DMS53 treated with DMSO at 0.1 percent for 48 hours (cell line): ENCODE data around the gene AFTPH.

ENCODE experiments used
- DNase-seq: peaks from one replicate; lab custom pipeline; 2025; ENCODE audit not compliant: unreplicated experiment; lab: John Stamatoyannopoulos, UW

The AFTPH gene

GRCh38 chr2:64582774-64583340 is 58.7 kb downstream of the AFTPH start:
- no peak for DNase-seq

DNA sequence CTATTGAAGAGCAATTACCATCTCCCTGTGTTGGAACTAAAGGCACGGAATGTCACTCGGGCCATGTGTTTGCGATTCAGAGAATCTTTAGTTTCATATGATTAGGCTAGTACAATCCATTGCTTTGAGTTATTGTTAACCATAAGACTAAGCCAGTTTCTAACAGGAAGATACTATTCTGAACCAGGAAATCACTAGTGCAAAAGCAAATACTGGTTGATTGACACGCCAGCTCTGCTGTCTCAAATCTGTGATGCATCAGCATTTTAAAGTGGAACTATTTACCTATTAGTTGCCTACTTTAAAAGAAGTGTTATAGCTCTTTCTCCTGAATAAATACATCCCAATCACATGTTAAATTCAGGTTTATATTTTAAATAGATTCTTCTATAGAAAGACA is 61.9 kb downstream of the AFTPH start:
- DNase-seq = peak; percentile 35

DNA sequence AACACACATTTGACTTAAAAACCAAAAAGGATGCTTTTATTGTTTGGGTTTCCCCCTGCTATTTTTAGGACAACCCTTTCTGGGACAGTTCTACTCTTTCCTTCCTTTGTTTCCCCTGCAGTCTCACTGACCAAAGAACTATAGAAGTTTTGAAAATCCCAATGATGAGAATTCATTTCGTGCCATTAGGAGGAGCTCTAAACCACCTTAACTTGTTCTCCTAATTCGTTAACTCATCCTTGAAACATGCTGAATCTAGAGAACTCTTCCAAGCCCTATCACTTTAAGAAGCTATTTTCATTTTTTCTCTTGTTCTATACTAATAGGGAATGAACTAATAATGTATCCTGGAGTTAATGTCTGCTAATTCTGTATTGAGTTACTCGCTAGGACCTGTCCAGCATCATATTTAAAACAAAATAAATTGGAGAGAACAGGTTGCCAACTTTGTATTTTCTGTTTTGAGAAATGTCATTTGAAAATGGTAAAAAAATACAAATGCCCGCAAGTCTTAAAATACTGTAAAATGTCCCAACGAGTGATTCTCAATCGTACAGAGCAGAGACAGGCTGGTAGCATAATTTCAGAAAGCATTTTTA is 62.9 kb downstream of the AFTPH start:
- peak; percentile 59 for DNase-seq

DNA sequence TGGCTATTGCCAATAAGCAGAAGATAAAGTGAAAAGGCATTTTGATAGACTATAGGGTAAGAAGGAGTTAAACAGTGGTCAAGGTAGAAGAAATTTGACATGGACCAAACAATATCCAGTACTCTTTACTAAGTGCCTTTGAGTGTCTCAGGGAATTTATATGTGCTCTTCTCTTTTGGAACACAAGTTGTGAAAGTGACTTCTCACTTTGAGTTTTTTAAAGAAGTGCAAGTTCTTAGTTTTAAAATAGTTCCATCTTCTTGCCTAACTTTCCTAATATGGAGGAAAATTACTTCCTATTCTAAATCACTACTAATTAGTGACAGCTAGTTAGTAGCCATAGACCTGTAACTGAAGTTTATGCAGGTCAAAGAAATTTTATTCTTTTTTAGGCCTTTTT is 63.4 kb downstream of the AFTPH start:
- DNase-seq = no peak

DNA sequence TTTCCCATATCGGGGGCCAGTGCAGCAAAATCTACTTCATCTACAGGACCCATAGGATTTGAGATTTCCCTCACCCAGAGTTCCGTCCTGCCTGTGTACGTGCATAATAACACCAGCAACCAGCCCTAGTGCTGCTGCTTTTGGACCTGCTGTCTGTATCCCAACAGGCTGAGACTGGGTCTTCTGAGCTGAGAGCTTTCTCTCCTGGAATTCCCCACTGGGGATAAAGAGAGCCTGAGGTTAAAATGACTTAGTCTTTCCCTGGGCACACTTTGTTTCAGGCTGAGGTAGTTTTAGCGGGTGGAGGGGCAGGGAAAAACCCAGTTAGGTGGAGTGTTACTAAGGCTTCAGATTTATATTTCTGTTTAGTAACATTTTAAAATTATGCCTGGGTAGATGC is 67.1 kb downstream of the AFTPH start:
- DNase-seq = no peak

DNA sequence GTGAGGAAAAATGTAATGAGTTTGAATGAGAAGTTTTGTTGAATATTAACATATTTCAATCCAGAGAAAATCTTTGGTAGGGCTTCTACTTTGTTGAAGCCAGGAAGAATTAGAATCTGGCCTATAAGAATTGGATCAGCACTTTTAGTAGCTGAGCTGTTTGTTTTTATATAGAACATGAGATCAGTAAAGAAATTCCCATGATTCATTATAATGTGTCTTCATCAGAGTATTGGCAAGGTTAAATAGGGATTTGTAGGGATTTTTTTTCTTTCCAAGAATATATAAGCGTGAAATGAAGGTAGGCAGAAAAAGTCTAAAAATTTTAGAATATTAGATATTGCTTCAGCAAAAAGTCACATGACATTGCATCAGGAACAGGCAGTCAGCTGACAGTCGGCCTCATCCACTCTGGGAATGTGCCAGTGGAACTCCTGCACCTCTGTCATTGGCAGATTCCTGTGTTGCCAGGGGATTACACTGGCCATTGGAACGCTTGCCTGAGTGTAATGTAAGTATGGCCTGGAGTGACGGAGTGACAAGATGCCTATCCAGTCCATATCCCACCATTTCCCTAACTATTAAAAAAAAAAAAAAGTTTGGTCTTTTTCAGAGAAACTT is 69.0 kb downstream of the AFTPH start:
- DNase-seq = no peak

DNA sequence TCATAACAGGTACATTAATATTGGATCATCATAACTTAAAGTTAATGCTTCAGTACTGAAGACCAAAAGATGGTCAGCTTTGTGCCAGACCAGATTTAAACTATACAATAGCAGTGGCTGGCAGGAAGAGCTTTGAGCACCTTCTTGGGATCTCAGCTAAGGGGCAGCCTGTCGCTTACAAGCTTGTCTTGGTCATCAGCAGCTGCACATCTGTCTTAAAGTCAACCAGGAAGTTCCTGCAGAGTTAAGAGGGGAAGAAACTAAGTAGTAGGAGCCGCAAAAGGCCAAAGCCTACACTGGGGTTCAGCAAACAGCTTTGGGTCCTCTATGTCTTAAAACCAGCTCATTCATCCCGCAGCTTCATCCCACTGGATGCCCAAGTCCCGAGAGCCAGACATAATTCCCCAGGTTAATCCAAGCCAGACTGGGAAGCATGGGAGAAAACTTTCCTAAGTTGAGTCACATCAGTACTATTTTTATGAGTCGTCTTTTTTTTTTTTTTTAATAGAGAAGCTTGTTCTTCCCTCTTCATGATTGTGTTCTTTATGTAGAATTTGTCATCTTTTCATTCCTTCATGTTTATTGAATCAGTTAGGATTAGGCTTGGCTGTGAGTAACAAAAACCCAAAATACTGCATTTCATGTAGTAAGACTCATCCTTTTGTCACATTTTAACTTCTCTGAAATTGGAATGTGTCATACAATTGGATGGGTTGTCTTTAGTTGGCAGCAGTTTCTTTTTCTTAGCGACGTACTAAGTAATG is 70.3 kb downstream of the AFTPH start:
- no peak for DNase-seq

- DNase-seq = peak; percentile 21
These were observed 71.5 kb downstream of the AFTPH start for GRCh38 chr2:64595397-64596176.

GRCh38 chr2:64598226-64598625 is 74.1 kb downstream of the AFTPH start:
- no peak for DNase-seq

DNA sequence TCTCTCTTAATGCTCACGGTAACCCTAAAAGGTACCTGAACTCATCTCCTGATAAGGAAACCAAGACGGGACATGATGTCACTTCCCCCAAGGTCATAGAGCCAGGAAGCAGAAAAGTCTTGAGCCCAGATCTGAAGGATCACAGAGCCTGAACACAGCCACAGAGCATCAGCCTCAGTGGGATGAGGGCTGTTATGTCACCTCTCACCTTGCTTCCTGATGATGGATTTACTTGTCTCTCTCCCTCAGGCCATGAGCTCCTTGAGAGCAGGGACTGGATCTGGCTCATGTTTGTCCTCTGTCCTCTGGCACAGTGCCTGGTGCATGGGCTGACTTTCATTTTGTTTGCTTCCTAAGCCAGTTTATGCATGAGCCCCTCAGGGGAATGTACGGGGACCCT is 75.3 kb downstream of the AFTPH start:
- no peak for DNase-seq

DNA sequence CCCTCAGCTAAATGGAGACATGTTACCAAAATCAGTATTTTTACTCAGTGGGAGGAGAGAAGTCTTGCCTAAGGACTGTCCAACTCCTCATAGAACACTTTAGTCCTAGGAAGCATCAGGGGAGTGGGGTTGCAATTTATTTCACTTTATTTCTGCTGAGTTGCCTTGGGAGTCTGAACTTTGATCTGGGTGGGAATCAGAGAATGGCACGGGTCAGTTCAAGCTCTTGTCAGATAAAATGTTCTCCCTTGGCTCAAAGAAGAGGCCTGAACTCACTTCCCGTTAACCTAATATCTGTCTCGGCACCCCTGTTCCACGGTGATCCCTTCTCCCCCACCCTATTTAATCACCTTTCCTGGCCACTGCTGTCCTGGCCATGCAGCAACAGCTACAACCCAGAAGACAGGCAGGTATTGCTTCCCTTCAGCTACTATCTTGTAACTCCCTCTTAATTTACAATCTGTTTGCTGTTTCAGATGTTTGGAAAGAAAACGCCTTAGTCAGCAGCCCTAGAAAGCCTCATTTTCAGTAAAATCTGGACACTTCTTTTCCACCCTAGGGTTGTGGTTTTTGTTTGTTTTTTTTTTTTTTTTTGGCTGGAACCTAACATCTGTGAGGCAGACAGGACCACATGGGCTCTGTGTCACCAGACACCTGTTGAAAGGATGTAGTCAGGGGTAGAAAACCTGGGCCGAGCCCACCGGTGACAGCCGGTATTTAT is 77.1 kb downstream of the AFTPH start:
- DNase-seq = no peak

DNA sequence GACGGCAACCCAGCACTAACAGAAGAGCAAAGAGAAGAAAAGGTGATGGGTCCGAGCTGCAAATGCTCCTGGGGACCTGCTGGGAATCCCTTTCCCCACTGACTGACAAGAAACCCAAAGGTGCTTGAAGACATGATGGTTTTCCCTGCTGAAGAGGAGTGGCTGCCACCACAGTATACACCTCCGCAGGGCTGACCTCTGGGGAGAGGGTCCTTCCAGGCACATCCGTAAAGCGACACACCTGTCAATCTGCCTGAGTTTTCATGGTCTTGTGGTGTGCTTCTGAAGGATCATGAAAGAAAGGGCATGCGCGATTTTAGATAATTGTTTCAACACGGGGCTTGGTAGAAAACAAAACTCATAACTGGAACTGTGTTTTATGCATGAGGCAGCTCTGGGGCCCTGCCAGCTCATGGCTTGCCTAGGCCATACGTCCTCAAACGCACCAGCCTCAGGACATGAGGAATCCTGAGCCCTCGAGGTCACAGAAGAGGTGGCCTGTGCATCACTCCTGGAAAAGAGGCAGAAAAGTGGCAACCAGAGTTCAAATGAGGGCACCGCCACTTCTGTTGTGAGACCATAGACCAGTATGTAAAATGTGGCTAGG is 77.8 kb downstream of the AFTPH start:
- no peak for DNase-seq

- no peak for DNase-seq
These were observed 78.3 kb downstream of the AFTPH start for GRCh38 chr2:64602436-64602835.

DNA sequence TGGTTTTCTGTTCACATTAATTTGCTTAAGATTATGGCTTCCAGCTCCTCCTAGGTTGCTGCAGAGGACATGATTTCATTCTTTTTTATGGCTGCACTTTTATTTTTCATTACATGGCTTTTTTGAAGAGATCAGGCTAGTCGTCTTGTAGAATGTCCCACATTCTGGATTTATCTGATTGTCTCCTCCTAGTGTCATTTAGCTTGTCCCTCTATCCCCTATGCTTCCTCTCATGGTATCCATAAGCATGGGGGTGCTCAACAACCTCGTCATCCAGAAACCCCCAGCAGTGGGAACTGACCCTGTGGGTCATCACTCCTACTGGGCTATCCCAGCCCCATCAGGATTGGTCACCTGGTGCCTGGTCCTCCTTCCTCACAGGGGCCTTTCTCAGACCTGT is 80.0 kb downstream of the AFTPH start:
- no peak for DNase-seq

DNA sequence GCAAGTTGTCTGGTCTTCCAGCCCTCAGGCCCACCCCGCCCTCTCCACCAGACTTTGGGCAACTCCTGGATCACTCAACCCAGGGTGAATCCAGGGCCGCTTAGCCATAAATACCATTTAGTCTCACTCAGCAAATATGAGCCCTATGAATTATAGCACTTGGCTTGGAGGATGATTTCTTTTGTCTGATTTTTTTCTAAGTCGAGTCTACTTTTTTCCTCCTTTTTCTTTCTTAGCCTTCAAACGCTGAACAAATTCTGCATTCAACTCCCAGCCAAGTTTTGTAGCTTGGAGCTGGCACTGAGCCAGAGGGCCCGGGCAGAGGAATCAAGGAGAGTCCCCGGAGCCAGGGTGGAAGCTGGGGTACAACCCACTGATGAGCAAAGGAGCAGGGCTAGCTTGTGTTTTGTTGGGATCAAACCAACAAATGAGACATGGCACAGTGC is 80.9 kb downstream of the AFTPH start:
- DNase-seq = no peak

DNA sequence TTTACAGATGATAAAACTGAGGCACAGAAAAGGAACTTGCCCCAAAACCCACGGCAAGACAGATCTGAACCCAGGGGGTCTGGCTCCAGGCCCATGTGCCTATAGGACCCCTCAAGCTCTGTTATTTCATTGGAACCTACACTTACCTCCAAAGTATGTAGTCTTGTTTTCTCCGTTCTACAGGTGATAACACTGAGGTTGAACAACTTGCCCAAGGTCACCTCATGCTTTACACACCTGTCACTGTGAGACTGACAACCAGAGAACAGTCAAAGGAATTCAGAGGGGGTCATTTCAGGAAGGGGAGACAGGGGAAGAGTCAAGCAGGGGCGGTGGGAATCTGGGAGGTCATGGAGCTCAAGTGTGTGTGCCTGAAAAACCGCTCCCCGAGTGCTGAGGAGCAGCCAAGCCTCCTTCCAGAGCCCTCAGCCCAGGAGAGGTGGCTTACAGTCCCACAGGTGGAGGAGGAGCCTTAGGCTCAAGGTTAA is 81.9 kb downstream of the AFTPH start:
- DNase-seq = no peak

DNA sequence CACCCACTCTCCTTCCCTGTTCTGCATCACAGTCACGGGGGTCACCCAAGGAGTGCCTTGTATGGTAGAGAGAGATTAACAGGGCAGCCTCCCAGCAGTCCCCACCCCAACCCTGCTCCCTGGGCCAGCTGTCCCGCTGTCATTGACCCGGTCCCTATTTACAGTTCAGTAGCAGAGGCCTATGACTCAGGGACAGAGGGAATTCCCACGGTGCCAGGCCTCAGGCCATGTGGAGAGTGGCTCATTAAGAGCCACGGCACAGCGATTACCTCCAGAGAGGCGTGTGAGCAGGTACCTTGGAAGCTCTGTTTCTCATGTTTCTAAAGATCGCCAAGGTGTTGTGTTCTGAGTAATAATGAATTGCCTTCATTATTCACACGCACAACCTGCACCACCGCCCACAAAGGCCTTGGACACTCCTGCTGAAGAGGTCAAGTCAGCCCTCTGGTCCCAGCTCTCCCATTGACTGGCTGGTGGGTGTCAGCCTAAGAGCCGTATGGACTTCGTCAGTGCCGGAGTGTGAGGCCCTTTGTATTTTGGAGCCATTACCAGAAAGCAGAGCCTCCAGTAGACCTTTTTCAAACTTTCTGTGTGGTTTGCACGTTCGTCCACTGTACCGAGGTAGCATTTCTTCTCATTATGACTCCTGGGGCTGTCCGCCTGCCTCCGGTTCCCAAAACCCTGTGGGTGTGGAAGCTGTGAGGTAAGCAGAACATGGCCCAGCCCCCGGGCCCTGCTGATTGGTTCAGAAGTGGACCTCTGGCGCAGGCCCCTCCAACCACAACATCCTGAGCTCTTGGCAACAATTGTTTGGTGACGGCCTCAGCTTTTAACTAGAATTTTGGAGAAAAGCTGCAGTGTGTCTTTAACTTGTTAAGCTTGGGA is 82.6 kb downstream of the AFTPH start:
- peak; percentile 86 for DNase-seq

DNA sequence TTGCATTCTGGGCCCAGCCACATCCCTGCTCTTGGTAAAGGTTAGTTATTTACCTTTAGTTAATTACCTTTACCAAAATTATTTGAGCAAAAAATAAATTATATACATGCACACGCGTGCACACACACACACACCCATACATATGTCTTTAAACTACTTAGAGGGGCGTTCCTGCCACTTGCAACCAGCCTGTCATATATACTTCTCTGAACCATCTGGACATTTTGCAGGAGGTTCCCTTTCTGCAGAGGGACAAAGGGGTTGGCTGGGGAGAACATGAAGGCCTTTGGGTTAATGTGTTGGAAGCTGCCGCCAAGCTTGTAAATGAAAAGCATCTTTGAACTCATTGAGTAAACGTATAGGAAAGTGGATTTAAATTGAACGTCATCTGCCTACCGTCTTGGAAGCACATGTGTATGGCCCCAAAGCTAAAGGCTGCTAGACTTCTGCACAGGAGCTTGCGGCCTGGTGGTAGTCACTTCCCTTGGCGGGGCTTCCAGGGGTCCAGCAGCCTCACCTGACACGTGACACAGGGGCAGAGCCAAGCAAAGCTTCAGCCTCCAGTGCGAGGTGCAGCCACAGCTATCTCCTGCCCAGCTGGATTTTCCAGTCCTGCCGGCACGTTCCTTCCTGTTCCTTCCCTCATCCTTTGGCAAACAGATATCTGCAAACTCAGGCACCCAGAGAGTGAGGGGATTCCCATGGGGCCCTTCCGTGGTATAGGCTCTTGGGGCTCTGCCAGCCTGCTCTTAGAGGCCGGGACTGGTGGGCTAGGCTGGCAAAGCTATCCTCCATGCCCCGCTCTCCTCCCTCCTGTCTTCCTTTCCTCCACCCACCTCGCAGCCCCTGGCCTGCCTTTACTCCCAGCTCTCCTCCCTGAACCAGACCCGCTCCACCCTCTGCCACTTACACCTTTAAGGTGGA is 83.5 kb downstream of the AFTPH start:
- DNase-seq = peak; percentile 78
